Lung (tissue), 12 donors: ENCODE results near the gene ENTPD2. TPM values are rescaled to one million over a fixed set of nuclear protein-coding genes. Genes with fewer than 3 reads are reported as not detected.

Experiments
- ATAC-seq: fragments of 200-7000 bp; cut with Tn5 transposase; one replicate; pipeline ENCODE4 v1.9.1; 2020; ENCODE audit warnings: moderate number of reproducible peaks; ENCODE audit not compliant: insufficient read depth, low FRiP score
- DNase-seq, 3 donors: peaks; one replicate each; pipeline ENCODE4 v3.0.0-alpha.2; 2013 to 2017
- H3K27ac ChIP-seq, 2 donors: one replicate each; pipeline ENCODE4 v1.5.1; 2013; ENCODE audit warnings: mild to moderate bottlenecking in 2 of 2, moderate library complexity in 2 of 2, control low read depth in 1 of 2, inconsistent platforms in 1 of 2, low read depth in 1 of 2, low read length in 1 of 2
- H3K27me3 ChIP-seq, 3 donors: one replicate each; pipeline ENCODE4 v1.5.1; 2013; ENCODE audit warnings: low read length in 2 of 3; ENCODE audit not compliant: control insufficient read depth in 3 of 3, insufficient read depth in 3 of 3
- H3K36me3 ChIP-seq, 4 donors: one replicate each; pipeline ENCODE4 v1.5.1; 2013; ENCODE audit warnings: low read length in 4 of 4, mild to moderate bottlenecking in 1 of 4, moderate library complexity in 1 of 4; ENCODE audit not compliant: control insufficient read depth in 4 of 4, insufficient read depth in 4 of 4
- H3K4me1 ChIP-seq, 5 donors: one replicate each; pipeline ENCODE4 v1.5.1; 2013; ENCODE audit warnings: low read length in 5 of 5, mild to moderate bottlenecking in 2 of 5, moderate library complexity in 1 of 5; ENCODE audit not compliant: control insufficient read depth in 5 of 5, insufficient read depth in 5 of 5
- H3K4me3 ChIP-seq: one replicate; pipeline ENCODE4 v1.5.1; 2013; ENCODE audit warnings: mild to moderate bottlenecking, control low read depth, moderate library complexity
- H3K9ac ChIP-seq, 2 donors: one replicate each; pipeline ENCODE4 v1.5.1; 2013; ENCODE audit warnings: low read length in 2 of 2, control low read depth in 1 of 2; ENCODE audit not compliant: insufficient read depth in 1 of 2
- H3K9me3 ChIP-seq, 4 donors: one replicate each; pipeline ENCODE4 v1.5.1; 2013; ENCODE audit warnings: low read length in 3 of 4, mild to moderate bottlenecking in 1 of 4, moderate library complexity in 1 of 4; ENCODE audit not compliant: control insufficient read depth in 4 of 4, insufficient read depth in 3 of 4
- CTCF ChIP-seq: IDR thresholded peaks from 2 replicates; pipeline ENCODE4 v1.5.1; 2012; ENCODE audit warnings: mild to moderate bottlenecking; ENCODE audit errors: control extremely low read depth, extremely low read depth
- WGBS, 2 donors: extraction: QIAGEN DNeasy Blood & Tissue Kit; methylation state at CpG; one replicate each; pipeline ENCODE4 v1.1.7; 2013; 5-methylcytosine and 5-hydroxymethylcytosine counted together
- polyA plus RNA-seq, 2 donors: library from polyadenylated mRNA; stranded (reverse); fragments of 200-250 nt; gene quantifications; one replicate each; pipeline ENCODE4 v1.2.1, GENCODE V29; 2013
- total RNA-seq, 2 donors: library from RNA; depleted of rRNA in 1 of 2; stranded (reverse); fragments of >200 nt in 1 of 2; gene quantifications; one replicate each; pipeline ENCODE4 v1.2.1, GENCODE V29; 2014 to 2021
- donor health status: control.
- donor health status: control.
- donor health status: Bipolar disorder and iron deficiency.
- donor health status: healthy.
- donor health status: DM: yes; HTN: yes; CAD: no.

ENTPD2 gene
- total and polyA plus RNA-seq, 4 donors, result 0.39 to 3.2 (median 1.2) TPM

GRCh38 chr9:137029058-137029936 is 24.6 kb downstream of the ENTPD2 start:
- WGBS, 2 donors, result 19 to 28% methylated on average over 18 to 19 of the region's 19 CpGs
- ATAC-seq (peak; percentile 54), DNase-seq (peak; percentile 40 to 60 (median 40))
- Histone ChIP-seq H3K27me3 (peaks cover 0 to 3% (median 0%) of the 10 kb centered on the region in 3 donors), H3K4me1 (peaks cover 0 to 15% (median 7%) of the 10 kb centered on the region in 5 donors), H3K27ac (peak overlapping the region in 1 of 2 donors; percentile 34), H3K36me3 (no peaks in the 10 kb centered on the region), H3K9ac (no peak overlapping the region), H3K9me3 (no peaks in the 10 kb centered on the region), H3K4me3 (no peak overlapping the region)
- peak; percentile 62 for TF ChIP-seq CTCF

GRCh38 chr9:137028263-137029057 is 25.4 kb downstream of the ENTPD2 start:
- WGBS, 2 donors, result 1% methylated on average over 75 to 98 of the region's 98 CpGs
- TF ChIP-seq CTCF, result peak; percentile 35
- H3K4me3 ChIP-seq, result no peak overlapping the region
- no peak overlapping the region for H3K27ac ChIP-seq
- ATAC-seq, result no peak
- peak; percentile 52 to 72 (median 63) for DNase-seq
- no peaks in the 10 kb centered on the region for H3K9me3 ChIP-seq
- peaks cover 0 to 3% (median 0%) of the 10 kb centered on the region in 3 donors for H3K27me3 ChIP-seq
- peak overlapping the region in 1 of 2 donors; percentile 28 for H3K9ac ChIP-seq
- H3K4me1 ChIP-seq, result peaks cover 0 to 15% (median 10%) of the 10 kb centered on the region in 5 donors
- no peaks in the 10 kb centered on the region for H3K36me3 ChIP-seq

- no peak within 1 kb of the TSS for H3K27ac ChIP-seq
- H3K4me1 ChIP-seq, result peaks cover 0 to 15% (median 13%) of the 10 kb centered on the region in 5 donors
Observed at GRCh38 chr9:137027369-137028262, 26.2 kb downstream of the ENTPD2 start, which contains the start of gene ABCA2. Gene ABCA2, minus strand, starts transcription at chr9:137028237. Its CDS starts 97 bp downstream, at chr9:137028140.

More at GRCh38 chr9:137027369-137028262, 26.2 kb downstream of the ENTPD2 start, which contains the start of gene ABCA2:
- 4 to 10% methylated on average over 45 to 95 of the region's 95 CpGs for WGBS, 2 donors
- H3K36me3 ChIP-seq, result no peaks in the 10 kb centered on the region
- H3K9me3 ChIP-seq, result no peaks in the 10 kb centered on the region
- H3K4me3 ChIP-seq, result peak within 1 kb of the TSS; percentile 36
- no peak for TF ChIP-seq CTCF
- DNase-seq, result no peak
- no peak for ATAC-seq
- H3K27me3 ChIP-seq, result peaks cover 0 to 3% (median 0%) of the 10 kb centered on the region in 3 donors
- peak within 1 kb of the TSS in 1 of 2 donors; percentile 28 for H3K9ac ChIP-seq
